GM10248 (cell line): ENCODE data around the gene RBM4.

Source experiments
- CTCF ChIA-PET: fragments of 300-600 bp; sonication (Branson Sonifier 250); formaldehyde crosslinking; extraction: SDS; loops from one replicate; lab custom pipeline; 2021; ENCODE audit warnings: antibody characterized with exemption; lab: Yijun Ruan, JAX
- POLR2A ChIA-PET: fragments of 350-650 bp; sonication (Branson Sonifier 250); formaldehyde crosslinking; extraction: SDS; loops from one replicate; lab custom pipeline; 2020; ENCODE audit warnings: antibody characterized with exemption; lab: Yijun Ruan, JAX
- DNase-seq: peaks from one replicate; pipeline ENCODE4 v3.0.0; 2012; ENCODE audit errors: extremely low spot score
- CTCF ChIP-seq: IDR thresholded peaks from 2 replicates; pipeline ENCODE4 v1.5.1; 2012; ENCODE audit warnings: mild to moderate bottlenecking, low read depth; ENCODE audit errors: extremely low read depth, missing control alignments, control extremely low read depth

The RBM4 gene

GRCh38 chr11:66625041-66625751 lies 13.3 kb upstream of the RBM4 start:
- TF ChIP-seq CTCF, result no peak
- ChIA-PET POLR2A (interaction anchor here (1.6 to 7.4 kb wide), 3 partner anchors 9 to 12 kb away, joined by 14 to 68 read pairs (median 20); partner anchors contain the start of genes RBM14 and RBM4), CTCF (interaction anchor here (1.3 to 3.4 kb wide), 3 partner anchors 13 to 46 kb away, joined by 4 to 8 read pairs (median 5); partner anchors contain the start of gene RBM4)
- DNase-seq, result no peak

GRCh38 chr11:66625752-66626149 lies 12.8 kb upstream of the RBM4 start:
- ChIA-PET POLR2A (interaction anchor here (1.9 to 7.4 kb wide), 2 partner anchors 9 to 12 kb away, joined by 14 to 68 read pairs; partner anchors contain the start of genes RBM14 and RBM4), CTCF (interaction anchor here (1.4 to 3.4 kb wide), 2 partner anchors 19 to 46 kb away, joined by 5 to 8 read pairs; no protein-coding TSS in a partner anchor)
- no peak for DNase-seq
- TF ChIP-seq CTCF, result no peak

- CTCF ChIA-PET, result interaction anchor here (3.4 to 4.5 kb wide), 2 partner anchors 11 to 19 kb away, joined by 8 to 22 read pairs; partner anchors contain the start of gene RBM4
- no peak for TF ChIP-seq CTCF
- DNase-seq, result no peak
- POLR2A ChIA-PET, result interaction anchor here (1.2 to 7.4 kb wide), 2 partner anchors 7 to 11 kb away, joined by 3 to 68 read pairs; partner anchors contain the start of gene RBM4
Observed at GRCh38 chr11:66626382-66626781, 12.1 kb upstream of the RBM4 start.

- TF ChIP-seq CTCF, result no peak
- ChIA-PET CTCF (interaction anchor here (3.4 to 4.5 kb wide), 2 partner anchors 11 to 18 kb away, joined by 8 to 22 read pairs; partner anchors contain the start of gene RBM4), POLR2A (interaction anchor here (1.2 to 7.4 kb wide), 2 partner anchors 8 to 11 kb away, joined by 3 to 68 read pairs; partner anchors contain the start of gene RBM4)
- DNase-seq, result no peak
Observed at GRCh38 chr11:66626926-66627325, 11.6 kb upstream of the RBM4 start.

- ChIA-PET CTCF (interaction anchor here (1.5 to 4.5 kb wide), 3 partner anchors 10 to 18 kb away, joined by 7 to 22 read pairs (median 8); partner anchors contain the start of gene RBM4), POLR2A (interaction anchor here (1.0 to 7.4 kb wide), 4 partner anchors 9 to 17 kb away, joined by 3 to 68 read pairs (median 8); partner anchors contain the start of gene RBM4)
- DNase-seq, result no peak
- TF ChIP-seq CTCF, result no peak
Observed at GRCh38 chr11:66628061-66628603, 10.4 kb upstream of the RBM4 start.

- ChIA-PET CTCF (interaction anchor here (1.5 to 4.5 kb wide), 2 partner anchors 8 to 19 kb away, joined by 7 to 22 read pairs; partner anchors contain the start of gene RBM4), POLR2A (interaction anchor here (1.0 to 2.0 kb wide), 4 partner anchors 9 to 16 kb away, joined by 3 to 11 read pairs (median 5); partner anchors contain the start of gene RBM4)
- no peak for DNase-seq
- TF ChIP-seq CTCF, result no peak
Observed at GRCh38 chr11:66629356-66629755, 9.1 kb upstream of the RBM4 start.
